HG02885 (cell line): ENCODE measurements around the gene TBX5.

Source experiments
- ATAC-seq: cut with Tn5 transposase; IDR thresholded peaks from one replicate; pipeline ENCODE4 v1.9.1; 2021; ENCODE audit warnings: mild to moderate bottlenecking; ENCODE audit not compliant: unreplicated experiment, poor library complexity

TBX5 gene

DNA sequence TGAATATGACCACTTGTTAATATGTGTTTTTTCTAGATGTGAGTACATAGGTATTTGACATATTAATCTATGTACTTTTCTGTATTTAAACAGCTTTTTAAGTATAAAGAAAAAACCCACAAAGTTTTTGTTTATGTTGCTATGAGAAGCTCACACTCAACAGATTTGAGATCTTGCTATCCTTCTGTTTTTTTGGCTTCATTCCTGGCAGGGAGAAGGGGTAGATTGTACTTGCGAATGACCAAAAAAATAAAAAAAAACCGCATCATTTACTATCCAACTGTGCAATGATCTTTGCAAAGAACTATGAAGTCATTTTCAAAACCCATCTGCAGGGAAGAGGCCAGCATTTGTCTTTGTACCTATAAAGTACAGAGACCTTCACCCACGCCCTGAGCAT, 28.4 kb upstream of the TBX5 start:
- ATAC-seq: no peak

DNA sequence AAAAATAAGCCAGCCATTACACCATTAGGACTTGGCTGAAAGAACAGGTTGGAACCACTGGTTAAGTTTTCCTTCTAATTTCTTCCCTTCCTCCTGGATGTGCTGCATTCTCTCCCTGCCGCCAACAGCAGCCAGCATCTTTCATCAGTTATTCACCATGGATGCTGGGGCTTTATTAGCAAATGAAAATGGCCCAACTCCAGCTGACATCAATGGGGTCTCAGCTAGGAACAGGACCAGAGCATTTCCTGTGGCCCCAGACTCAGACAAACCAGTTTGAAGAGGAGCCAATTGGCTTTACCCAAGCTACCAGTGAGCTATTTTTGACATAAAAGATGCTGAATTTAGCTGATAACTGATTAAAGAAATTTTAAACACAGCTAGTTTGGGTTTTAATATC, 26.0 kb upstream of the TBX5 start:
- ATAC-seq: no peak

DNA sequence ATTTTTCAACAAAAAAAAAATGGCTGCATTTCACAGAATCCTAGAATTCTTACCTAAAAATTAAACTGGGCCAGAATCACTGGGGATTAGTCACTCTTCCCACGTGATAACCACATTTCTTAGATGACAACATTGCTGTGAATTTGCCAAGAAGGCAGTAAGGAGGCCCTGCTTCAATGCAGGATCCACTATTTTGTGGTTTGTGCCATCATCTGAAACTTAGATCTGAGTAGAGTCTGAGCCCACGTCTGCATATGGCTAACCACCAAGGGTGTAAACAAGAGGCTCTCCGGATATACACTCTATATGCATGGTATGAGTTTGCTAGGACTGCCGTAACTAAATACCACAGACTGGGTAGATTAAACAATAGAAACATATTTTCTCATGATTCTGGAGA, 24.4 kb upstream of the TBX5 start:
- no peak for ATAC-seq

DNA sequence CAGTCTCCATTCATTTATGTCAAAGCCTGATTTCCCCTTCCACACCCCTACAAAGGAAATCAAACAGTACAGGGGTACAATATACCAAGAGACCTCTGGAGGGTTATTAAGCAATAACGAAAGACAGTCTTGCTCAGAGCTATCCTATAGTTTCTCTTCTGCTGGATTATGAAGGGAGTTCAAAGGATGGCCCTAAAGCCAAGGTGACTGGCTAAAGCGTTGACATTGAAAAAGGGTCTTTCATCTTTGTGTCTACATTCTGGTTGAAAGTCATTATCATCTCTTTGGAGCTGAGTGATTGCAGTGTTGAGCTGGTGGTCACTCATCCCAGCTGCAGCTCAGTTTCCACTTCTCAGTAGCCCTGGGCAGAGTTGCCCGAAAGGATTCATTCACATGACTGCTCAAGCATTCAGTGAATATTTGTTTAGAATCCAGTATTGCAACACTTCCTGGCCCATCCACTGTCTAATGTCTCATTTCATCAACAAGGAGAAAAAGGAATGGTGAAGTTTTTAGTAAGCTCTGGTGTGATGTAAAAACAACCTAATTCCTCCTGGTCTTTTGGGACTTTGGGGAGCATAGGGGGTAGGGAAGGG, 19.2 kb upstream of the TBX5 start:
- ATAC-seq: no peak

DNA sequence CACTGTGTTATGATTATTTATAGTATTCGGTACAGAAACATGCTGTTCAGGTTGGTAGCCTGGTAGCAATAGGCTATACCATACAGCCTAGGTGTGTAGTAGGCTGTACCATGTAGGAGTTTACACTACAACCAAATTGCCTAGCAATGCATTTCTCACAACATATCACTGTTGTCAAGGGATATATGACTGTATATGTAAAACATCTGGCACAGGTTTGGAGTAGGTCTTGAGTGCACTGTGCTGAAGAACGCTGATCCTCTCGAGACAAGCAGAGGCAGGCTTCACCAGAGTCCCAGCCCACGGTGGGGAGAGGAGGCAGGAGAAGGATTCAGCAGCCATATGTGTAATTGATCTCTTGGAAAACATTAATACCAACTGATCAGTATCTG, 15.0 kb upstream of the TBX5 start:
- no peak for ATAC-seq

DNA sequence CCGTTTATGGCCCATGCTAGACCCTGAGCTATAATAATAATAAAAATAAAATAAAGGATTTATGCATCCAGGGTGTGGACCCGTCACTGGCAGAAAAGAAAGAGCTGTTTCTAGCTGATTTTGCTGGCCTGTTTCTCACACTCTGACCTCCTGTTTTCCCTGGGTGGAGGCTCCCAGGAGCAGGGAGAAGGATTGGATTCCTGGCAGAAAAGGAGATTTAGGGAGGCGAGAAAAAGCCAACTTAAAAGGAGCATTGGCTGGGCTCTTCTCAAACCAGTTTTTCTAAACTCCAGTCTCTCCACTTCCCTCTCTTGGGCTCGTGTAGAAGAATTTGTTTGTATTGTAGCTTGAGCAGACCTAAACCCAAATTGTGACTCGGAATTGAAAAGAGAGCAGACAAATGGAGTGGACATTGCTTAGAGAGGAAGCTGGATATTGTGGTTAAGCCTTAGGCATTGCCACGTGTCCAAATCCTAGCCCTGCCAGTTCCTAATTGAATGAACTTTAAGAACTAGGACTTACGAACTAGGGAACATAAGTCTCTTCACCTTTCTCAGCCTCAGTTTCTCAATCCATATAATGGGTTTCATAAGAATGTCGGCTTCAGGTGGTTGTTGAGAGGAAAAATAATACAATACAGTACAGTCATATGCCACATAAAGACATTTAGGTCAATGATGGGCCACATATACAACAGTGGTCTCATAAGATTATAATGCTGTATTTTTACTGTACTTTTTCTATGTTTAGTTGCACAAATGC, 14.4 kb upstream of the TBX5 start:
- ATAC-seq: no peak

DNA sequence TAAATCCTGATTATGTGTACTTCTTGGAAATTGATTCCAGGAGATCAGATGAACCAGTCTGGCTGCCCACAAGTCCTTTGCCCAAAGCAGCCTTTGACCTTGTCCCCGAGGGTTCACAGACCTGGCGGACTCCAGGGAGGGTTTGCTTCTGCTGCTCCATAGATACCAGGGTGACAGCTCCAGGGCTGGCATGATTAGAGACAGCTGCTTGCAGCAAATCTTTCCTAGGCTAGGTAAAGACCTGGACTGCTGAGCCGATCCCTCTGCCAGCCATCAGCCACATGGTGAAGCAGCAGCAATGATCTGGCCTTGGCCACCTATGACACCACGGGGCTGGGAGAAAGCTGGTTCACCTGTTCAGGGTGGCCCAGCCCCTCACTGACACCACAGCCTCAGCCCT, 10.1 kb upstream of the TBX5 start:
- no peak for ATAC-seq

DNA sequence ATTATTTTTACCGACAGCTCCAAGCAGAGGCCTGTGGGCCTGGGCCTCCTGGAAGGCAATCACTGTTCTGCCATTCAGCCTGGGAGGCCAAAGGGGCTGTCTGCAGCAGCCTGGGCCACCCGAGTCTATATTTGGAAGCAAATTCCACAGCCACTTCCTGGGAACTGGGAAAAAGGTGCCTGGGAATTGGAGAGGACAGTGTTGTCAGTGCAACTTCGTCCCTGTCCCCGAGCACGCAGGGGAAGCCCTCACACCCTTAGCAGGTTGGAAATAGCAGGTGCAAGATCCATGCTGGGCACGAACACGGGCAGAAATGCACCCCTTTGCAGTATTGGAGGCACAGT, 9.6 kb upstream of the TBX5 start:
- ATAC-seq: no peak

DNA sequence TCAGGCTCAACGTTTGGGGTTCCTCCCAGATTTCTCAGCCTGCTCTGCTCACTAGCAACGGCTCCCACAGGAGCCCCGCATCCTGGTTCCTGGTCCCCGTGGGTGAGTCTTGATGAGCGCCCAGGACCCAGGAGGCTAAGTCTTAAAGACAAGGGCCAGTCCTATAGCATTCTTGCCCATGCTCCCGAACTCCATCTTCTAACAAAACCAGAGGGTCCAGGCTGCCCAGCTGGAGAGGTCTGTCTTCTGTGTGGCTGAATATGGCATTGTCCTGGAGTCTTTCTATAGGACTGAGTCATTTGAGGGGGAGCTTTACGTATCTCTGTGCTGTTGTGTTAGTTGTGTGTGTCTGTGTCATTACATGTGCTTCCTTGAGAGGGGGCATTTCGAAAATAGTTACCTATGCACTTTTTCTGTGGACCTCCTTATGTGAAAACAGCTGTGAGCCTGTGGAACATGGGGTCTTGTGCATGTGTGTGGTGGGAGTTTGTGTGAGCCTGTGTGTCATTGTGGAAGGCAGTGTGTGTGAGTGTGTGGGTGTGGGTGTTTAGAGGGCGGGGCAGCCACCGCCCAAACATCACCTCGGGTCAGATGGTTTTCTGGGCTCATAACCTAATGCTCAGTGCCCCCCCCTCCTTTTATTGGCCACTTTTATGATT, 9.1 kb upstream of the TBX5 start:
- no peak for ATAC-seq

DNA sequence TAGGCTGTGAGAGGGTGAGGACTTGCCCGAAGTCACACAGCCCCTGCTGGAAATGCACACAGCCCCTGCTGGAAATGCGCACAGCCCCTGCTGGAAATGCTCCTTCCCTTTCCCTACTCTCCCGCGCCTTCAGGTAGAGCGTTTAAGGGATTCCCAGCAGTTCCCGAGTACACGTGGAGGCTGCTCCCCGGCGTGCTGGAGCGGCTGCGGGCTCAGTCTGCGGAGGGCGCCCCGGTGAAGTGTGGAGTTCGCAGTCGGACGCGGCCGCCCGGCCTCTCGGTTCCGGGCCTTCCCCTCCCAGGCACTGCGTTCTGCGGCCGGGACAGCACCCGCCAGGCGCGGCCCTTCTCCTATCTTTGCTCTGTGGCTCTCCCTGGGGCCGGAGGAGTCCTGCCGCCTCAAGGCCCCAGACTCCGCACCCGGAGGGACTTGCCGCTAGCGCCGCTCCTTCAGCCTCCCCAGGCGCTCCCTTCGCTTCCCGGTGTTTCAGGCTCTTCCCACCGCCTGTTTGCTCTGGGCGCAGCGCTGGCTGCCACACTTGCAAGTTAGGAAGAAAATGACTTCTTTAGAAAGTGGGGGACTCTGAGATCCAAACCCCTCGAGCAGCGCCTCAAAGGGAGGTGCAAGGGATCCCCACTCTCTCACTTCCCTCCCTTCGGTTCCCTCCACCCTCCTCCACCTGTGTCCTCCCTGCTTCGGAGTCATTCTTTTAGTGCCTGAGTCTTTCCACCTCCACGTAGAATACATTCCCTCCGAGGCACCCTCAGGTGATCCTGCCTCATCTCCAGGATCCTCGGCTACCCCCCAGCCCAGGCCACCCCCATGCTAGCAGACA, 8.3 kb upstream of the TBX5 start:
- no peak for ATAC-seq

DNA sequence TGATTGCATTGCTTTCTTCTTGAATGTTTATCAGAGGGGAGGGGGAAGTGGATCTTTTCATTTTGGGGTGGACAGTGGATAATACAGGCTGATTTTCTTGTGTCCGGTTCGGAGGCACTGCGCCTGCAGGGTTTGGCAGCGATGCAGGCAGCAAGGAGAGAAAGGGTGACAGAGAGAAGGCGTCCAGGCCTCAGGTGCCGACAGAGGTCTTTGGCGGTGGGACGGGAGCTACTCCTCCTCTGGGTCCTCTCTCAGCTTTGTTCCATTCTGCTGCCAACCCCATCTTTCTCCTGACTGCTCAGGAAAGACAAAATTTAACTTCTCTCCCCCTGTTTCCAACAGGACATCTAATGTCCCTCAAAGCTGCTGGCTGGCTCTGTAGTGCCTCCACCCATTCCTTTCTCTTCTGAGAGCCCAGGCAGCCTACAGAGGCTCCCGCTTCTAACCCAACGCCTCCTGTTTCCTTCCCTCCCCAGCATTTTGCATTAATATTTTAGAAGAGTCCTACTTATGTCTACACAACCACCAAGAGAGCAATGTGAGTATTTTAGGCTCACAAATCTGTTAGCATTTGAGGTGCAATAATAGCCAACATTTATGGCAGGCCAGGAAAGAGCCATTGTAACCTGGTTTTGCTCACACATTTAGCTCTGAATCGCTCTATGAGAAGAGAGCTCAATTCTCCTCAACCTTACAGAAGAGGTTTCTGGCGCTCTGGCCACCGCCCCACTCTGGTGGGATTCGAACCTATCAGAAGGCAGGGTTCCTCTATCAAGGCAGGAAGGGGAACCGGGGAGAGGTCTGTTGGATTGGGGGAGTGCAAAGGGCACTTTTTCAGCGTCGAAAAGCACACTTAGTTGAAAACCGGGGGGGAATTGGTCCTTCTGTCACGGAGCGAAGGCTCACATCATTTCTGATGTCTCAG, 7.1 kb upstream of the TBX5 start:
- no peak for ATAC-seq

DNA sequence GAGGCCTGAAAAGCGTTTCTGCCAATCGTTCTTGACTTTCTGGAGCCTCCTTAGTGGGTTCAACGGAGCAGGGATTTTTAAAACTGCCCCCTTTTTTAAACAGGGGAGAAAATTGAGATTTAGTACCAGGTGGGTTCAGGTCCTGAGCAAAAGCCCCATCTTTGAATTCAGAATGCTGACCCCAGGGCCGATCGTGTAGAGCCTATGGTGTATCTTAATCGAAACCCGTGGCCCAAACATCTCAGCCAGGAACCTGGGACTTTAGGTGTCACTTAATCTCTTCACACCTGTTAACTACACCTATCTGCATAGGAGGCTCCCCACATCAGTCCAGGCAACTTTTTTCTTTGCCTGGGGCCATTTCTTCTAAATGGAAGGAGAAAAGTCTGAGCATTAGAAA, 6.4 kb upstream of the TBX5 start:
- ATAC-seq: no peak

DNA sequence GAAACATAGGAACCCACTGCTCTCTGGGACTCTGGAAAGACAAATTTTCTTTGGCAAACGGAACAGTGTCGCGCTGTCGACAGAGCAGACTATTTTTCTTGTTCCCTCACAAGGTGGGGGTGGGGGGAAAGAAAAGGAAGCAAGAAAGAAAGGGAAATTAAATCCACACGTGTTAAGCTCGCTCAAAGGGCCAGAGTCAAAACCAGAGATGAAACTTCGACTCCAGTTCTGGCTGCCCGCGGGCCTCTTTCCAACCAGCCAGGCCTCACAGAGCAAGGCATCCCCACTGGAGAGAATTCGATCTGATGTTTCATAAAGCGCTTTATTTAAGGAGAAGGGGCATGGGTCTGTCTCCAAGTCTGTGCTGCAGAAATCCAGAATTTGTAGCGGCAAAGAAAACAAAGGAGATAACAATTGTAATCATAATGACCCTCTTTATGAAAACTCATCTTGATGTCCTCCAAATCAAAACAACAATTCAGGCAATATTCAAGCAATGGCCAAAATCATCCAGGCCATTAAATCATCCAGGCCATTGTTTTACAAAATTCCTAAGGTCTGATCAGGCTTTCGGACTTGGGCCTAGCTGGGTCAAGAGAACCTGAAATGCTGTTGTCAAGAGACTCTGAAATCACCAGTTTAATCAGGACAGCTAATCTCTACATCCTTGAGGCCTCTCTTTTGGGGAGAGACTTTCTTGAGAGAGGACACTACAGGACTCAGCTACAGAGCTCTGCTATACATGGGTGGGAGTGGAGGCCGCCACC, 5.3 kb upstream of the TBX5 start:
- no peak for ATAC-seq

DNA sequence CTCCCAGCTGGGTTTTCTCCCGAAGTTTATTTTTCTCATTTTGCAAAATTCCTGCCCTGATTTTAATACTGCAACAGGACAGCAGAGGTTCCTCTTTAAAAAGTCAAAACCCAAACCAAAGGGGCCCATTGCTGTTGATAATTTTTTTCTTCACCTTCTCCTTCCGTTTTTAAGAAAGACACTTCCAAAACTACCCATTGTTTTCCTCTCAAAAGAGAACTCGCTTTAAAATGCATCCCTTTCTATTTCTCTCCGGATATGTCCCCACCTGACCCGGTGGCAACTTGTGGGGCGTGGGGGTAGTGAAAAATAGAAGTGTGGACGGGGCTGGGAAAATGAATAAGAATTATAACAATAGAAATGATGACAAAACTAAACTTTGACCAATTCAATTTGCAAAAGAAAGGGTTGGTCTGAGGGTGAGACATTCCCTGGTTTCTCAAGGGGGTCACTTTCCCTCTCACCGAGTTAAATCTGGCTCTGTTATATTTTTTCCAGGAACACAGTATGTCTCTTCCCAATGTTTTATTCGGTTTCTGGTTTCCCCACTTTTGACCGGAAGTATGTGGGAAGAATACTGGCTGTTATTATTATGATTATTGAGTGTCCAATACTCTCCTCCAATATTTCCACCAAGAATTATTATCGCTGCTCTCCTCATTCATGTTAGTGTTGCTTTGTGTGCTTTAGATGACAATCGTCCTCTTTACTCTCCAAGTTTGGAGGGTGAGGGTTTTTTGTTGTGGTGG, 4.1 kb upstream of the TBX5 start:
- no peak for ATAC-seq

DNA sequence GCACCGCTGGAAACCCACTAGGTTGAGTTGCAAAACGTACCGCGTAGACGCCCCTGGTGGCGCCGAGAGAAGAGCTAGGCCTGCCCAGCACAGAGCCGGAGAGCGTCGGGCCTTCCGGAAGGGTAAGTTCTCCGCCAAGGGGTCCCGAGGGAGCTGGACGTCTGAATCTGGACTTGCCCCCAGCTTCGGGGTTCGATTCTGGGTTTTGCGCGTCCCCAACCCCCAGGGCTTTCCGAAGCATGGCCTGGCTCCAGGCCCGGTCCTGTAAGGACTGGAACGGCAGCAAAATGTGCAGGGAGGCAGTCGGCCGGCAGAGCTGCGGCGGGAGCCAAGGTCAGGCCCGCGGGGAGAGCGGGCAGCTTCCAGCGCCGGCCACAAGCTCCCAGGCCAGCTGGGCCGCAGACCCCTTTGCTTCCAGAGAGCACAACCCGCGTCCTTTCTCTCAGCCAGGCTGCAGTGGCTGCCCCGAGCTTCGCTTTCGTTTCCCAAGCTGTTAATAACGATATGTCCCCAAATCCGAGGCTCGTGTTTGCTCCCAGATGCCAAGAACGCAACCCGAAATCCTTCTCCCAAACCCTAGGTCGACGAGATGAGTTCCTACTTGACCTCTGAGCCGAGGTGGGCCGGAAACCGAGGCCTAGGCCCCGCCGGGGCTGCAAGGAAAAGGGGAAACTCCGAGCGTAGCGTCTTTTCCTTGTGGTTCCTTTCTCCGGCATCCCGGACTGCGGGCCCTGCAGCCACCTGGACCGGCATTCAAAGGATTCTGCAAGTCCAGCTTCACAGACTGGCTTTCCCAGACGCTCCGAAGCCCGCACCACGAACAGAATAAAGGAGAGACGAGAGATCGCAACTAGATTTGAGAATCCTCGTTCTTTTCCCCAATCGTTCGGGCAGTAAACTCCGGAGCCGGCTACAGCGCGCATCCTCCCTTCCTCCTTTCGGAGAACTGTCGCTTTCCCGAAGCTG, 3.2 kb upstream of the TBX5 start:
- no peak for ATAC-seq

DNA sequence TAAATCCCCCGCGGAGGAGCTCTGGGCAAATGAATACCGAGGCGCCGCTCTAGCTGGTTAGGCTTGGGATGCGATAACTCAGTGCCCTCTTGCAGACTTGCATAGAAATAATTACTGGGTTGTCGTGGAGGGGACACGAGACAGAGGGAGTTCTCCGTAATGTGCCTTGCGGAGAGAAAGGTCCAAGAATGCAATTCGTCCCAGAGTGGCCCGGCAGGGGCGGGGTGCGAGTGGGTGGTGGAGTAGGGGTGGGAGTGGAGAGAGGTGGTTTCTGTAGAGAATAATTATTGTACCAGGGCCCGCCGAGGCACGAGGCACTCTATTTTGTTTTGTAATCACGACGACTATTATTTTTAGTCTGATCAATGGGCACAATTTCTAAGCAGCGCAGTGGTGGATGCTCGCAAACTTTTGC, 2.5 kb upstream of the TBX5 start:
- ATAC-seq: no peak

DNA sequence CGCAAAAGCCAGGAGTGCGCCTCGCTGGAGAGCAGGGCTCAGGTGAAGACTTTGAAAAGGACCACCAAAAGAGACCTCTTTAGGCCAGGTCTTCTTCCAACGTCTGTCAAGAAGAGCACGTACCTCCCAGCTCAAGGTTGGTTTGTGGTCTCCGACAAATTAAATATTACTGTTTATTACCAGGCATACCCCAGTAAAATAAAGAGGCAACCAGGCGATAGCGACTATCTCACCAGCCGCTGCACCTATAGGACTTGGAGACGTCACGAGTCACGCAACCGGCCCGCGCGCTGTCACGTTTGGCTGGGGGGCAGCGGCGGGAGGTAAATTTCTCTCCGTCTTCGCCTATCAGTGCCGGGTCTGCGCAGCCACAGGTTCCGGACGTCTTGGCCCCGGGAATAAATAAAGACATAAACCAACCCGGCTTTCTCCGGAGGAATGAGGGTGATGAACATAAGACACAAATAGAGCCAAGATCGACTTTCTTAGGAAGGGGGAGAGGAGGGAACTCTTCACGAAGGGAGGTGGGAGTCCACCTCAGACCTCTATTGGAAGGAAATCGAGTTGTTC, 2.0 kb upstream of the TBX5 start:
- ATAC-seq: no peak
